HL-60 (cell line): ENCODE results near the gene DHRS13.

ENCODE experiments used
- DNase-seq, 2 experiments: peaks; one replicate each; pipeline ENCODE4 v3.0.0-alpha.2; 2010 to 2020; ENCODE audit warnings: low read depth in 1 of 2, low spot score in 1 of 2
- H3K27ac ChIP-seq: fragments of 250-450 bp; sonication (Bioruptor Pico); replicated peaks from 2 replicates; pipeline ENCODE4 v1.5.1; 2020; ENCODE audit warnings: mild to moderate bottlenecking, moderate library complexity
- H3K27me3 ChIP-seq: fragments of 250-450 bp; sonication (Bioruptor Pico); 2 replicates; pipeline ENCODE4 v1.5.1; 2021; ENCODE audit warnings: mild to moderate bottlenecking, moderate library complexity; ENCODE audit not compliant: insufficient read depth, poor library complexity, severe bottlenecking
- H3K4me3 ChIP-seq: replicated peaks from 2 replicates; pipeline ENCODE4 v1.5.1; 2011; ENCODE audit warnings: mild to moderate bottlenecking, control low read depth, low read length; ENCODE audit not compliant: insufficient read depth
- GABPA ChIP-seq: IDR thresholded peaks from 2 replicates; pipeline ENCODE4 v1.6.1; 2012; ENCODE audit warnings: low read depth
- POLR2AphosphoS5 ChIP-seq: IDR thresholded peaks from 2 replicates; pipeline ENCODE4 v1.6.1; 2012; ENCODE audit warnings: low read depth
- SPI1 ChIP-seq: IDR thresholded peaks from 2 replicates; pipeline ENCODE4 v1.6.1; 2012; ENCODE audit warnings: low read depth, mild to moderate bottlenecking, borderline replicate concordance
- TF ChIP-seq, protein P1 (sequence below): IDR thresholded peaks from one replicate; pipeline ENCODE4 v1.5.1; 2011; ENCODE audit warnings: low read length, control low read depth, inconsistent platforms; ENCODE audit not compliant: insufficient read depth
- TF ChIP-seq, protein P2 (sequence below): IDR thresholded peaks from 2 replicates; pipeline ENCODE4 v1.6.1; 2012; ENCODE audit warnings: low read depth; ENCODE audit not compliant: insufficient replicate concordance

The DHRS13 gene

DNA sequence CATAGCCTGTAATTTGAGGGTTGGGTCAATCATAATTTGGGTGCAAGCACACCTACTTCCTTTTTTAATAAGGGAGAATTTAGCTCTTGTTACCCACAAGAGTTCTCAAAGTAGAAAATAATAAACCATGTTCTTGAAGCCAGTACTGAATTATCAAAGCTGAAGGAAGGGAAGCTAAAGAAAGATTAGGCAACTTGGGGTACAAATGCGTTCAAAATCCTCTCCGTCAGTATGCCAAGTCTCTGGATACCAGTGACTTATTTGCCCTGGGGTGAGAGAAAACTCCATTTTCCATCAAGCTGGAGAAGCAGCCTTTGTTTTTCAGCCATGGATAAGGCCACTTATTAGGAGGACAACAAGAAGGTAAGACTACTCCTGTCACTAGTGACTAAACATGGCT lies 23.5 kb upstream of the DHRS13 start:
- TF ChIP-seq POLR2AphosphoS5, result no peak
- no peak; the same call in 1 of the 2 replicates for TF ChIP-seq SPI1
- TF ChIP-seq, protein P1, sequence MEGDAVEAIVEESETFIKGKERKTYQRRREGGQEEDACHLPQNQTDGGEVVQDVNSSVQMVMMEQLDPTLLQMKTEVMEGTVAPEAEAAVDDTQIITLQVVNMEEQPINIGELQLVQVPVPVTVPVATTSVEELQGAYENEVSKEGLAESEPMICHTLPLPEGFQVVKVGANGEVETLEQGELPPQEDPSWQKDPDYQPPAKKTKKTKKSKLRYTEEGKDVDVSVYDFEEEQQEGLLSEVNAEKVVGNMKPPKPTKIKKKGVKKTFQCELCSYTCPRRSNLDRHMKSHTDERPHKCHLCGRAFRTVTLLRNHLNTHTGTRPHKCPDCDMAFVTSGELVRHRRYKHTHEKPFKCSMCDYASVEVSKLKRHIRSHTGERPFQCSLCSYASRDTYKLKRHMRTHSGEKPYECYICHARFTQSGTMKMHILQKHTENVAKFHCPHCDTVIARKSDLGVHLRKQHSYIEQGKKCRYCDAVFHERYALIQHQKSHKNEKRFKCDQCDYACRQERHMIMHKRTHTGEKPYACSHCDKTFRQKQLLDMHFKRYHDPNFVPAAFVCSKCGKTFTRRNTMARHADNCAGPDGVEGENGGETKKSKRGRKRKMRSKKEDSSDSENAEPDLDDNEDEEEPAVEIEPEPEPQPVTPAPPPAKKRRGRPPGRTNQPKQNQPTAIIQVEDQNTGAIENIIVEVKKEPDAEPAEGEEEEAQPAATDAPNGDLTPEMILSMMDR, result no peak
- TF ChIP-seq, protein P2, sequence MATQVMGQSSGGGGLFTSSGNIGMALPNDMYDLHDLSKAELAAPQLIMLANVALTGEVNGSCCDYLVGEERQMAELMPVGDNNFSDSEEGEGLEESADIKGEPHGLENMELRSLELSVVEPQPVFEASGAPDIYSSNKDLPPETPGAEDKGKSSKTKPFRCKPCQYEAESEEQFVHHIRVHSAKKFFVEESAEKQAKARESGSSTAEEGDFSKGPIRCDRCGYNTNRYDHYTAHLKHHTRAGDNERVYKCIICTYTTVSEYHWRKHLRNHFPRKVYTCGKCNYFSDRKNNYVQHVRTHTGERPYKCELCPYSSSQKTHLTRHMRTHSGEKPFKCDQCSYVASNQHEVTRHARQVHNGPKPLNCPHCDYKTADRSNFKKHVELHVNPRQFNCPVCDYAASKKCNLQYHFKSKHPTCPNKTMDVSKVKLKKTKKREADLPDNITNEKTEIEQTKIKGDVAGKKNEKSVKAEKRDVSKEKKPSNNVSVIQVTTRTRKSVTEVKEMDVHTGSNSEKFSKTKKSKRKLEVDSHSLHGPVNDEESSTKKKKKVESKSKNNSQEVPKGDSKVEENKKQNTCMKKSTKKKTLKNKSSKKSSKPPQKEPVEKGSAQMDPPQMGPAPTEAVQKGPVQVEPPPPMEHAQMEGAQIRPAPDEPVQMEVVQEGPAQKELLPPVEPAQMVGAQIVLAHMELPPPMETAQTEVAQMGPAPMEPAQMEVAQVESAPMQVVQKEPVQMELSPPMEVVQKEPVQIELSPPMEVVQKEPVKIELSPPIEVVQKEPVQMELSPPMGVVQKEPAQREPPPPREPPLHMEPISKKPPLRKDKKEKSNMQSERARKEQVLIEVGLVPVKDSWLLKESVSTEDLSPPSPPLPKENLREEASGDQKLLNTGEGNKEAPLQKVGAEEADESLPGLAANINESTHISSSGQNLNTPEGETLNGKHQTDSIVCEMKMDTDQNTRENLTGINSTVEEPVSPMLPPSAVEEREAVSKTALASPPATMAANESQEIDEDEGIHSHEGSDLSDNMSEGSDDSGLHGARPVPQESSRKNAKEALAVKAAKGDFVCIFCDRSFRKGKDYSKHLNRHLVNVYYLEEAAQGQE, result no peak
- TF ChIP-seq GABPA, result no peak
- H3K27me3 ChIP-seq, result no peaks in the 10 kb centered on the region
- DNase-seq, result peak in 1 of 2 experiments; percentile 13
- peak overlapping the region; percentile 60 for H3K27ac ChIP-seq
- H3K4me3 ChIP-seq, result no peak overlapping the region

DNA sequence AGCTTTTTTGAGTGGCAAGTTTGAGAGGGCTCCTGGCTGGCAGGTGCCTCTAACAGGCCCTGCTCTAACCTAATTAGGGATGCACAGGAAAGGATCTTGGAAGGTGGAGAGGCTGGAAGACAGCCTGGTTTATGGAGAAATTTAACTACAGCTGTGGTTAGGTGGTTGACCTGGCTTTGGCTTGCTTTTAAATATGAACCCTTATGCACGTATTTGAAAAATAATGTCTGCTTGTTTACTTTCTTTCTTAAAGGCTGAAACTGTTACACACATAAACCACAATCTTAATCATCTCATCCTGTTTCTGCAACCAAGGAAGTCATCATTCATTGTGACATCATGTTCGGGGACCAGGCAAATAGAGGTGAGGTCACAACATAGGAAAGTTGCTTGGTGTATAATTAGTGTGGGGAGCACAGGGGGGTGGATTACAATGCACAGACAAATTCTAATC lies 23.1 kb upstream of the DHRS13 start:
- DNase-seq, result peak; percentile 67 to 80
- H3K4me3 ChIP-seq, result no peak overlapping the region
- H3K27me3 ChIP-seq, result no peaks in the 10 kb centered on the region
- TF ChIP-seq POLR2AphosphoS5, result peak; percentile 71
- TF ChIP-seq GABPA, result peak; percentile 58
- TF ChIP-seq, protein P2, result no peak
- H3K27ac ChIP-seq, result peak overlapping the region; percentile 60

DNA sequence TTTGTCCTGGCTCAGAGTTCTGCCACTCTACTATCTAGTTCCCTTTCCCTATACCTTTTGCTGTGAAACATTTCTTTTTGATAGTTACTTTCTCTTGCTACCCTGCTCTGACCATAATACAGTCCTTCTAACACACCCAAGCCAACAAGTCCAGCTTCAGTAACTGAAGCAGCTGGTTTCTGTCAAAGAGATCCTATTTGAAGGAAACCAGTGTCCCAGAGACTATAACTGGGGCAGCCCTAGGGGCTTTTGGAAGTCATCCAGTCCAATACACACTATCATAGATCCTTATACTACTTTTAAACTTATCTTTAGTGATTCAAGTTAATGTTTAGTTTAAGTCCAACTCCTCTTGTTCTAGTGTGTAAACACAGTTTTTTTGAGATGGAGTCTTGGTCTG lies 17.3 kb upstream of the DHRS13 start:
- H3K4me3 ChIP-seq, result no peak overlapping the region
- DNase-seq, result no peak
- TF ChIP-seq, protein P1, result no peak
- TF ChIP-seq, protein P2, result no peak
- TF ChIP-seq SPI1, result no peak
- TF ChIP-seq POLR2AphosphoS5, result no peak
- no peak for TF ChIP-seq GABPA
- H3K27ac ChIP-seq, result no peak overlapping the region
- H3K27me3 ChIP-seq, result no peaks in the 10 kb centered on the region

DNA sequence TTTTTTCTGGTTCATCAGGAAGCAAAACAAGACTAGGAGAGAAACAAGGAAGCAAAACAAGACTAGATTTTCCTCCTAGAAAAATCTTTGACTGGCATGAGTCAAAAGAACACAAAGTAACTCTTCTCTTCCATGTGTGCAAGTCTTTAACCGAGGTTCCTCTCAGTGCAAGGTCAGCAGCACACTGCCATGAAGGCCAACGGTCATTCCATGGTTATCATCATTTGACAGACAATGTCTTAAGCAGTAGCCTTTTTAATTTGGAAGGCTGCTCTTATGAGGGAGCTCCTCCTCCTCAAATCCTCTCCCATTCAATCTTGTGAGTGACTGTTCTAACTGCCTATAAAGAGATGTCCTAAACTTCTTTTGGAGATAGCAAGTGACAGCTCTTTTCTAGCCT lies 15.4 kb upstream of the DHRS13 start:
- Histone ChIP-seq H3K27me3 (no peaks in the 10 kb centered on the region), H3K27ac (no peak overlapping the region), H3K4me3 (no peak overlapping the region)
- DNase-seq, result no peak
- TF ChIP-seq, protein P1, result no peak
- TF ChIP-seq, protein P2, result no peak
- TF ChIP-seq POLR2AphosphoS5 (no peak), SPI1 (no peak), GABPA (no peak)
